HG02623 (cell line): Measurements from ENCODE around the gene SERF2.
"Not testable (repeated sequence)": the region's sequence is repeated elsewhere in the genome, so short reads cannot be mapped to it uniquely, and the experiment has no call there.

ENCODE experiments used
- ATAC-seq: cut with Tn5 transposase; IDR thresholded peaks from one replicate; pipeline ENCODE4 v1.9.1; 2021; ENCODE audit warnings: moderate library complexity; ENCODE audit not compliant: unreplicated experiment

SERF2 gene

DNA sequence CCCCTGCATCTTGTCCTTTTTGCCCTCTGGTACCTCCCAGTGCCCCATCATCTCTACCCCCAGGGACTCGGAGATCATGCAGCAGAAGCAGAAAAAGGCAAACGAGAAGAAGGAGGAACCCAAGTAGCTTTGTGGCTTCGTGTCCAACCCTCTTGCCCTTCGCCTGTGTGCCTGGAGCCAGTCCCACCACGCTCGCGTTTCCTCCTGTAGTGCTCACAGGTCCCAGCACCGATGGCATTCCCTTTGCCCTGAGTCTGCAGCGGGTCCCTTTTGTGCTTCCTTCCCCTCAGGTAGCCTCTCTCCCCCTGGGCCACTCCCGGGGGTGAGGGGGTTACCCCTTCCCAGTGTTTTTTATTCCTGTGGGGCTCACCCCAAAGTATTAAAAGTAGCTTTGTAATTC, 1.5 kb downstream of the SERF2 start:
- no peak for ATAC-seq

DNA sequence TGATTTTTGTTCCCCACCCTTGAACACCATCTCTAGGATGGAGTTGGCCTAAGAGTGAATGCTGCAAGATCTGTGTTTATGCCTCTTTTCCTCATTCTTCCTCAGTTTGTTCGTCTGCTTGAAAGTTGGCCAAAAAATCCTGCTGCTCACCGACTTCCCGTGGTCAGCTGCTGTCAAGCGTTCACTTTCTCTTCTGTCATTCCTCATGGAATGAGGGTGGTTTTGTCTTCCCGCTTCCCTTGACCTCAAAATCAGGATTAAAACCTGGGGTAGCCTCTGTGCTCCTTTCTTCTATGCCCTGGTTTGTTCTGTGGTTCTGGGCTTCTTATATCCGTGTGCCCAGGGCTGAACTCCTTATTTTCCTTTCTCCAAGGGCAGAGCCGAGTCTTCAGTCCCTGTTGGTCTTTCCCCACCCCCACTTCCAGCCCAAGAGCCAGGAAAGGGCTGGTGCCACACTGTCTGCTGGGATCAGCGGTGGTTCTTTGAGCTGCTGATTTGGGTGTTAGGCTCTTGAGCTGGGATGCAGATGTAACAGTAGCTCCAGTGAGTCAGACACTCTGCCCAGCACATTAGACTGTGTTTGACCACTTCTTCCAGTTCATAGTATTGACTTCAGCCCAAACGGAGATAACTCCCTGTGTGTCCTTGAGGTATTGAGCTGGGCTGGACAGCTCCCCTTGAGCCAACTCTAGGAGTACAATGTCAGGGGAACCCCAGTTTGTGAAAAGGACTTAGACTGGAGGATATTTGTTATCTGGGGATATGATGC, 2.3 kb downstream of the SERF2 start:
- no peak for ATAC-seq

DNA sequence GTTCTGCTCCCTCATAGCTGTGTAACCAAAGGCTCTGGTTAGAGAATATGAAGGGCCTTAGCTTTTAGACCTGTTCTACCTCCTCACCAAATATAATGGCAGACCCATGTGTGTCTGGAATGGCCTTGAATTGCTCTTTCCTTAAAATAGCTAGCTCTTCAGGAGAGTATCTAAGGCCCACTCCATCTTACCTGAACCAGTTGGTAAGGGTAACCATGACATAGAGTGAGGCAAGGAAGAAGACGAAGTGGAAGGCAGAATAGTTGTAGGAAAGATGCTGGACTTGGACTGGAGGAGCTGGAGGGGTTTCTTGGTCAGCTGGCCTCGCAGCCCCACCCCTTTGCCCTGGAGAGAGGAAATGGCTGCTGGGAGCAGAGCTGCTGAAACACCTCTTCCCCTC, 3.1 kb downstream of the SERF2 start:
- ATAC-seq: no peak

DNA sequence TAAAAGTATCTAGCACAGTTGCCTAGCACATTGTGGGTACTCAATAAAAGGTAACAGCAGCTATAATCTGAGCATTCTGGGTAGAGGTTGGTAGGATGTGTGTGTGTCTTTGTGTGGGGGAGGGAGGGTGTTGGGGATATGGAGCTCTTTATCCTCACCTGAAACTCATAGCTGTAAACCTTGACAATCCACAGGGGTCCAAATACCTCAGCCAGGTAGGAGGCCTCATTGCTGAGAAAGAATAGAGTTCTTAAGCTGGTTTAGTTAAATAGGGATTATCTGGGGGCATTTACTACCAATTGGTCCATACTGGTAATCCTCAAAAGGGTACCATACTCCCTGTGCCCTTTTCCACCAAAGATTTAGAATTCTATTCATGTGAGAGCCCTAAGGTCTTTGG, 3.9 kb downstream of the SERF2 start:
- no peak for ATAC-seq

DNA sequence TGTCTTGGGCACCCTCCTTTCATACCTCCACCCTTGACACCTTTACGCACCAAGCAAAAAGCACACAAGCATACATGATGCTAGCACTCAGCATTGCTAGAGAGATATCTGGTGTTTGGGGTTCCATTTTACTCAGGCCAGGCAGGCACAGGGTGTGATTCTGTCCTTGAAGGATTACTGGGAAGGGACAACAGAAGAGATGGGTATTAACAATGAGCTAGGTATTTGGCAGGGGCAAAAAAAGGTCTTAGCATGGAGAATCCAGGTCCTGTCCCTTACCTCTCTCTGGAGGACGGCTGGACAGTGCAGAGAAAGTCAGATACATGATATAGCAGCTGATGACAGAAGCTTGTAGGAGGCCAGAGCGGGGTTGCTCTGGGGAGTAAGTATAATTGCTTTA, 4.4 kb downstream of the SERF2 start:
- no peak for ATAC-seq

DNA sequence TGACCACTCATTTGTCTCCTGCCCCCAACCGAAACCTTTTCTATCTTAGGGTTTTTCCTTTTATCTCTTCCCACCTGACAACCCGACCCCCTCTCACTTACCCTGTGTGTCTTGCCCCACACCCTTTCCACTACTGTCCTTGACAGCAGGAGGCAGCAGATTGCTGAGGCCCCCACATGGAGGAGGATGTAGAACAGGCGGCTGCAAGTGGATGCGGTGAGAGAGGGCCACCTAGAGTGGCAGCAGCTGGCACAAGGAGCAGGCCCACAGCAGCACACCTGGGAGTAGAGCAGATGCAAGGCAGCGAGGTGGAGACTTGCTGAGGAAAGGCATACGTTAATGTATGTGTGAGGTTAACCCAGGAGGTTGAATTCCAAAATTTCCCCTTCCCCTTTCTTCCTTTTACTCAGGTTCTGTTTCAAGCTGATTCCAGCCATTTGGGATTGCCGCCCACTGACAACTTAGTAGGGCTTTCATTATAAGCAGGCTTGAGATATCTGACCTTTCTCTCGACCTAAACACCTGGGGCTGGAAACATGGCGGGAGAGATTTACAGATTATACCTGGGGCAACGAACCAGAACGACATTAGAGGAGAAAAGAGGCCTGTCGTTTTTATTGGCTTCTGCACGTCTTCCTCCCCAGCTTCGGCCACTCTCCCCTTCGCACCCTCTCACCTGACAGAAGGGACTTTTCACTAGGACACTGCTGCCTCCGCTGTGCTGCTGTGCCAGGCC, 7.3 kb downstream of the SERF2 start:
- ATAC-seq: no peak

DNA sequence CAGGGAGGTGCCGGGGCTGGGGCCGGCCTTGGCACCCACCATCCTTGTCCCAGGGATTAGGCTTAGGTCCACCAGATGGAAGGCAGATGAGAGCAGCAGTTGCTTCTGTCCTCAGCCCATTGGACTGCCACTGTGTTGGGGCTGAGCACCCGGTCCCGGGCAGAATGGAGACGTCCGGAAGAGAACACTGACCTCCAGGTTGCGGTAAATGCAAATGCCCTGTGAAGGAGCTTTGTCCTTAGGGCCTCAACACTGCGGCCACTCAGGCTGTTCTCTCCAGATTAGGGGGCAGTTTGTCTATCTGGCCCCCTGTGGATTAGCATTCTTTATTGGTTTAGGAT, 7.8 kb downstream of the SERF2 start, which contains the start of gene SERINC4:
SERINC4 (minus strand) TSS at position 276 of the 341 bp plus-strand sequence; CDS start at position 42, 234 bp downstream.
- ATAC-seq: no peak

DNA sequence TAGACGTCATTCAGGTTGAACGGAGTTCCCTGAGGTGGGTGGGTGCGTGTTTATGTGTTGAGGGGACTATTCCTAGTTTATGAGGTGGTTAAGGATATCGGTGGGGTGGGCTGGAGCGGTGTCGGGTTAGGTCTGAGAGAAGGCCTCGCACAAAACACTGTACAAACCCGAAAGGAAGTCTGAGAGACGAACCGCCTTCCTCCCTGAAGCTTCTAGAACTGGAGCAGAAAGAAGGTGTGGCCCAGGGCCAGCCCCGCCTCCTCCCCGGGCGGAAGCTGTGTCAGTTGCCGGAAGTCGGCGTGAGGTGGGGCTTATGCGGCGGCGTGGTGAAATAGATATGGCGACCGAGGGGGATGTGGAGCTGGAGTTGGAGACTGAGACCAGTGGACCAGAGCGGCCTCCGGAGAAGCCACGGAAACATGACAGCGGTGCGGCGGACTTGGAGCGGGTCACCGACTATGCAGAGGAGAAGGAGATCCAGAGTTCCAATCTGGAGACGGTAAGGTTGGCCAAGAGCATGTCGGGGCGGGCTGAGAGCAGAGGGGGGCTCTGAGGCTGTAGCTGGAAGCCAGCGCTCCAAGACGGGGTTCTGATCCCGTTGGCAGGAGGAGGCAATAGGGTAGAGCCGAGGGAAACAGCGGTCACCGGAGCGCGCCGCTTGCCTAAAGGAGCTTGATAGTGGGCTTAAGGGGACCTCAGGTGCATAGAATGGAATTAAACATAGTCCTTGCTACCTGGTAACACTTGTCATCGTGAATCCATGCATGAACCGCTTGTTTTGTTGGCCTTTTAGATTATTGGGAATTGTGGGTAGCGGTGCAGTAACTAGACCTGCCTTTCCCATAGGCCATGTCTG, 8.4 kb downstream of the SERF2 start, which contains the start of gene HYPK:
HYPK (plus strand) TSS at position 314 of the 856 bp plus-strand sequence; CDS start at position 338, 24 bp downstream.
- ATAC-seq: peak; percentile 86

DNA sequence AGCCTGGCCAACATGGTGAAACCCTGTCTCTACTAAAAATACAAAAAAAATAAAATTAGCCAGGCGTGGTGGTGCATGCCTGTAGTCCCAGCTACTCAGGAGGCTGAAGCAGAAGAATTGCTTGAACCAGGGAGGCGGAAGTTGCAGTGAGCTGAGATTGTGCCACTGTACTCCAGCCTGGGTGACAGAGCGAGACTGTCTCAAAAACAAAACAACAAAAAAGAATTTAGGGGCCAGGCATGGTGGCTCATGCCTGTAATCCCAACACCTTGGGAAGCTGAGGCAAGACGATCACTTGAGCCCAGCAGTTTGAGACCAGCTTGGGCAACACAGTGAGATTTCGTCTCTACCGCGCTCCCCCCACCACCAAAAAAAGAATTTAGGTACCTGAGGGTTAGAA, 10.6 kb downstream of the SERF2 start:
- ATAC-seq: not testable (repeated sequence)

DNA sequence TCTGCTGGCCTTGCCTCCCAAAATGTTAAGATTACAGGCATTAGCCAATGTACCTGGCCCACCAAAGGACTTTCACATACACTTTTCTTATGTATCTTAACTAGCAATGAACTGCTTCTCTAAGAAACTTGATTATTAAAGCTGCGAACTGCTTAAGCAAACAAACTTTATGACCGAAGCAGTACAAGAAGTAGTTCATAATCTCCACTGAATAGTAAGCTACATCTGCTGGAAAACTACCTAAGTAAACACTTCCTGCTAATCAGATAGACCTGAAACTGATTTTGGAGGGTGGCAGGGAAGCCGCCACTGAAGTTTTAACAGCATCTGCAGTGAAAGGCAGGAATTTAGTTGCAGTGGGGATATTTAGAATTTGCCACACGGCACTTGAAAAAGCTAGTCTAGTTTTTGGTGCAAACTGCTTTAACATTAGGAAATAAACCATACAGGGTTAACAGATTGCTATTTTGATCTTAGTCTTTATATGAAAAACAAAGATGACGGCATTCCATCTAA, 16.4 kb downstream of the SERF2 start:
- ATAC-seq: no peak

DNA sequence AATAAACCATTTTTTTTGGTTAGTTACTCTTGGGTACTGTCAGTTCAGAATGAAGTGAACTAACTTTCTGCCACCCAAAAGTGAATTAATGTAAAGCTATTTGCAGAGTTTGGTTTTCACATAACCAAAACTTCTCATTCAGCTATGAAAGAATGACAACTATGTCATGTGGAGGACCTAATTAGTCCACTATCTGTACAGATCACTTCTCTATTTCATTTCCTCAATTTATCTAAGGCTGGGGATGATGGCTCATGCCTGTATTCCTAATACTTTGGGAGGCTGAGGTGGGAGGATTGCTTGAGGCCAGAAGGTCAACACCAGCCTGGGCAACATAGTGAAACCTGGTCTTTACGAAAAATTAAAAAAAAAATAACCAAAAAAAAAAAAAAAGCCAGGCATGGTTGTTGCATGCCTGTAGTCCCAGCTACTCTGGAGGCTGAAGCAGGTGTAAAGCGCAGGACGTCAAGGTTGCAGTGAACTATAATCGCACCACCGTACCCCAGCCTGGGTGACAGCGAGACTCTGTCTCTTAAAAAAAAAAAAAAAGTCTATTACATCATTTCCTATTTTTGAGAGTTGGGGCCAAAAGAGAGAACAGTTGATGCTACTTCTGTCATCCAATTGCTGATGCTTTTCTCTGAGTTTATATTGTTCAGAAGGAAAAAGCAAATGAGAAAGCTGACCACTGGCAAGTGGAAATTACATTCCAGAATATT, 17.0 kb downstream of the SERF2 start:
- peak; percentile 61 for ATAC-seq

DNA sequence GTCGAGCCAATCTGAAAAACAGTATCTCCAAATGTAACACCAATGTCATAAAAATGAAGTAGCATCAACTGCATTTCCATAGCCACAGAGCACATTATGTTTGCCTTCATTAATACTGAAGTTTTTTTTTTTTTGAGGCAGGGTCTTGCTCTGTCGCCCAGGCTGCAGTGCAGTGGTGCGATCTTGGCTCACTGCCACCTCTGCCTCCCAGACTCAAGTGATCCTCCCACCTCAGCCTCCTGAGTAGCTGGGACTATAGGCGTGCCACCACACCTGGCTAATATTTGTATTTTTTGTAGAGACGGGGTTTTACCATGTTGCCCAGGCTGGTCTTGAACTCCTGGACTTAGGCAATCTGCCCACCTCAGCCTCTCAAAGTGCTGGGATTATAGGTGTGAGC, 22.9 kb downstream of the SERF2 start:
- ATAC-seq: not testable (repeated sequence)

DNA sequence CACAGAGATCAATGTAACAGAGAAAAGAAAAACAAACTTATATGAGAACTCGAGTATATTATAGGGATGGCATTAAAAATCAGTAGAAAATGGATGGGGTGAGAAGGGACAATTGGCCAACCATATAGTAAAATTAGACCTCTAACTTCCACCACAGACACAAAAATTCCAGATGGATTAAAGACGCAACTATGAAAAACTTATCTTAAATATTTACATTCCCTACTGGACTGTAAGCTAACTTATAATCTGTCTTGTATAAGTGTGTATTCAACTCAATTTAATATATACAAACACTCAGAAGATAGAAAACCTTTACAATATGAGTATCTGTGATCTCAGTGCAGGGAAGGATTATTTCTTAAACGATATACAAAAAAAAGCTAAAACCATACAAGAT, 29.4 kb downstream of the SERF2 start:
- ATAC-seq: no peak

DNA sequence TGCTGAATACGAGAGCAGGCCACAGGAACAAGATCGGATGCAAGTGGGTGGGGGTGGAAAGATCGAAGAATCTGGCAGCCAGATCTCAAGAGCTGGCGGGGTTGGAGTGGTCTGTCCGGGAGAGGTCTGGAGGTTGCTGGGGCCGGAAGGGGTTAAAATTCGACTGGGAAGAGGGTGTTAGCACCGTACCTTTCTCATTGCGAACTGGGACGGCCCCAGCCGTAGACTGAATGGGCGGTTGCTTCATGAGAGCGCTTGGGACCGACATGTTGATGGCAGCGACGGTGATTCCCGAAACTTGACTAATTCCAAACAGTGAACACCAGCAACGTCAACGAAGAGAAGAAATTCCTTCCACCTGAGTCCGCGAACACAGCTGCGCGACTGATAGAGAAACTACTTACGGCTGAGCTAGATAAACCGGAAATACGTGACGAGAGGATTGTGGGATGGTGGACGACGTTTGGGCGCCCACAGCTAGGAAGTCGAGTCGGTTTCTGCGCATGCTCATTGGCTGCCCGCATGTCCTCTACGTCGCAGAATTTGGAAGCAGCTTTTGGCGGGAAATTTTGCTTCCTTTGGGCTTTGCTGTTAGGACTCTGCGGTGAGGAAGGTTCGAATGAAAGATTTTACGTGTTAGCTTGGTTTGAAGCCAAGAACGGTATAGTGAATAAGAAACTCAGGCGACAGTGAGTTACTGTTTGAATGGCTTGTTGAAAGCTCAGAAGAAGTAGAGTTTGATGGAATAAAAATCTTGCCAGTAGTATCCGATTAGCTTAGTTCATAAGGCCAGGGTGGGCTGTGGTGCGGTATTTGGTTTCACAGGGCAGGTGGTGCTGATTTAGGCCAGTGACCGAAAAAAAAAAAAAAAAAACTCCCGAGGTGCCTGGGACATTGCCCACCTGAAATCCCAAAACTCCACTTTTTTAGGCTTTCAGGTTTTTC, 32.5 kb downstream of the SERF2 start, which contains the start of gene MFAP1:
MFAP1 (minus strand) TSS at position 389 of the 945 bp plus-strand sequence; CDS start at position 268, 121 bp downstream.
- peak; percentile 67 for ATAC-seq

DNA sequence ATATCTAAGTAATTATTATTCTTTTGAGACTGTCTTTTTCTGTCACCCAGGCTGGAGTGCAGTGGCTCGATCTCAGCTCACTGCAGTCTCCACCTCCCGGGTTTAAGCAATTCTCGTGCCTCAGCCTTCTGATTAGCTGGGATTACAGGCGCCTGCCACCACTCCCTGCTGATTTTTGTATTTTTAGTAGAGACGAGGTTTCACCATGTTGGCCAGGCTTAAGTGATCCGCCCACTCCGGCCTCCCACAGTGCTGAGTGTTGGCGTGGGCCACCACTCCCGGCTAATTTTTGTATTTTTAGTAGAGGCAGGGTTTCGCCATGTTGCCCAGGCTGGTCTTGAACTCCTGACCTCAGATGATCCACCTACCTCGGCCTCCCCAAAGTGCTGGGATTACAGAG, 33.2 kb downstream of the SERF2 start:
- ATAC-seq: not testable (repeated sequence)

DNA sequence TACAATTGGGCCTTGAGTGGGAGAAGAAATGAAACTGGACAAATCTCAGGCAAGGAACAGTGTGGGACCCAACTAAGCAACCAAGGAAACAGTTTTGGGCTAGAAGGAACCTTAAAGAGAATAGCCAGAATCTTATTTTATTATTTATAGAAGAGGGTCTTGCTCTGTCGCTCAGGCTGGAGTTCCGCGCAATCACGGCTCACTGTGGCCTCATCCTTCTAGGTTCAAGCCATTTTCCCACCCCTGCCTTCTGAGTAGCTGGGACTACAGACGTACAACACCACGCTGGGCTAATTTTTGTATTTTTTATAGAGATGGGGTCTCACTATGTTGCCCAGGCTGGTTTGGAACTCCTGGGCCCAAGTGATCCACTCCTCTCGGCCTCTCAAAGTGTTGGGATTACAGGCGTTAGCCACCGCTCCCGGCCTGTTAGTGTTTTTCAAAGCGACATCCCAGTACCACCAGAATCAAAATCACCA, 33.9 kb downstream of the SERF2 start:
- no peak for ATAC-seq

DNA sequence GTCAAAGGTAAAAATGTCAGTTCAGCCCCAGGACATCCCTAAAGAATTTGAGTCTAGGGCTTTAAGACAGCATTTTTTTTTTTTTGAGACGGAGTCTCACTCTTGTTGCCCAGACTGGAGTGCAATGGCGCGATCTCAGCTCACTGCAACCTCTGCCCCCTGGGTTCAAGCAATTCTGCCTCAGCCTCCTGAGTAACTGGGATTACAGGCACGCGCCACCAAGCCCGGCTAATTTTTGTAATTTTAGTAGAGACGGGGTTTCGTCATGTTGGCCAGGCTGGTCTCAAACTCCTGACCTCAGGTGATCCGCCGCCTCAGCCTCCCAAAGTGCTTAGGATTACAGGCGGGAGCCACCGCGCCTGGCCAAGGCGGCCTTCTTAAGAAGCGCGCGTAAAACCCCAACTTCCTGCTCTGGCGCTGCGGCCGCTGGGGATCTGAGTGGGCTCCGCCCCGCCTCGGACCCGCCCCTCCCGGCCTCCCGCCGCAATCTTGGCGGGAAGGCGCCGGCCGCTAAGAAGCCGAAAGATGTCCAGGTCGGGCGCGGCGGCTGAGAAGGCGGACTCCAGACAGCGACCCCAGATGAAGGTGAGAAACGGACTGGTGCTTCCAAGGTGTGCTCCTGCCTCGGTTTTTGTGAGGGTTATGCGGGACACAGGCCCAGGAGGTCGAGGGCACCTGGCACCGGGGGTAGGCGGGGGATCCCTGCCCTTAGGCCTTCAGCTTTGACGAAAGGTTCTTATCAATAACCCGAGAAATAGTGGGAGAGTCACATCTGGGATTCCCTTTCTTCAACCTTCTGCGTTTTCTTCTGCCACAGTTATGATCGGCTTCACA, 34.6 kb downstream of the SERF2 start, which contains the start of gene WDR76:
WDR76 (plus strand) TSS at position 495 of the 834 bp plus-strand sequence; CDS start at position 526, 31 bp downstream.
- ATAC-seq: peak; percentile 39

DNA sequence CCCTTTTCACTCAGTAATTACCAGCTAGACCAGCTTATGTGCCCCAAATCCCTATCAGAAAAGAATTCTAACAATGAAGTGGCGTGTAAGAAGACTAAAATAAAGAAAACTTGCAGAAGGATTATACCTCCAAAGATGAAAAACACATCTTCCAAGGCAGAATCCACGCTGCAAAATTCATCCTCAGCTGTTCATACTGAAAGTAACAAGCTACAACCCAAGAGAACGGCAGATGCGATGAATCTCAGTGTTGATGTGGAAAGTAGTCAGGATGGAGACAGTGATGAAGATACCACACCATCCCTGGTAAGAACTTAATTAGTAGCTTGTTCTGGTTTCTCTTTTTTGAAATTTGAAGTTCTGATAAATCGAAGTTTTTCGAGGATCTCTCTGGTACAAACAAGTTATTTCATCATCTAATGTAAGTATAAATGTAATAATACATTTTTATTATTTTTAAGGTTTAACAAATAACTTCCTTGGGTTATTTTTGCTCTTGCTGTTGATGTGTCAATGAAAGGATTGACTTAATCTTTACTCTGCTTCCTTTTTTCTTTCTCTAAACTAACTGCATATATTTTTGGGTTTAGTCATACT, 36.0 kb downstream of the SERF2 start:
- no peak for ATAC-seq
